WTC11 (cell line): ENCODE data around the gene CCDC170. TPM values are rescaled to one million over a fixed set of nuclear protein-coding genes. Genes with fewer than 3 reads are reported as not detected.

Experiments used
- ATAC-seq: fragments of 200-7000 bp; cut with Tn5 transposase; 2 replicates; pipeline ENCODE4 v1.10.0; 2021; ENCODE audit warnings: mild to moderate bottlenecking, moderate library complexity
- CTCF ChIA-PET: fragments of 300-600 bp; sonication (Branson Sonifier 250); formaldehyde crosslinking; loops from one replicate; lab custom pipeline; 2021; ENCODE audit warnings: antibody characterized with exemption; lab: Charles Lee
- POLR2A ChIA-PET: fragments of 350-600 bp; sonication (Branson Sonifier 250); formaldehyde crosslinking; loops from one replicate; lab custom pipeline; 2021; ENCODE audit warnings: antibody characterized with exemption; lab: Charles Lee
- DNase-seq: peaks from one replicate; pipeline ENCODE4 v3.0.0; 2021; ENCODE audit warnings: low spot score
- H3K27ac Mint-ChIP-seq: 2 replicates; pipeline ENCODE4 v1.8.0; 2021; ENCODE audit warnings: mixed read lengths
- H3K27me3 Mint-ChIP-seq: 2 replicates; pipeline ENCODE4 v1.8.0; 2021; ENCODE audit warnings: low read depth, mild to moderate bottlenecking, moderate library complexity, mixed read lengths
- H3K36me3 Mint-ChIP-seq: 2 replicates; pipeline ENCODE4 v1.8.0; 2021; ENCODE audit warnings: mixed read lengths
- H3K4me1 Mint-ChIP-seq: 2 replicates; pipeline ENCODE4 v1.8.0; 2022; ENCODE audit warnings: mixed read lengths
- H3K4me3 Mint-ChIP-seq: 2 replicates; pipeline ENCODE4 v1.8.0; 2021; ENCODE audit warnings: mild to moderate bottlenecking, moderate library complexity, mixed read lengths
- H3K9me3 Mint-ChIP-seq: 2 replicates; pipeline ENCODE4 v1.8.0; 2021; ENCODE audit warnings: mixed read lengths
- AR ChIP-seq: fragments of 250-450 bp; sonication (Bioruptor Pico); IDR thresholded peaks from 2 replicates; pipeline ENCODE4 v1.9.0; 2021; ENCODE audit warnings: mild to moderate bottlenecking
- FOXJ3 ChIP-seq: sonication (generic); formaldehyde crosslinking; IDR thresholded peaks from 2 replicates; pipeline ENCODE4 v1.9.0; 2021; ENCODE audit warnings: missing genetic modification reagents, mild to moderate bottlenecking, borderline replicate concordance
- GABPB1 ChIP-seq: sonication (generic); formaldehyde crosslinking; IDR thresholded peaks from 2 replicates; pipeline ENCODE4 v1.8.1; 2023; ENCODE audit warnings: mild to moderate bottlenecking, missing genetic modification reagents
- HMGA2 ChIP-seq: fragments of 250-450 bp; sonication (Bioruptor Pico); IDR thresholded peaks from 2 replicates; pipeline ENCODE4 v1.4.0; 2021; ENCODE audit warnings: mild to moderate bottlenecking, moderate library complexity
- KAT7 ChIP-seq: sonication (generic); formaldehyde crosslinking; IDR thresholded peaks from 2 replicates; pipeline ENCODE4 v1.8.1; 2023; ENCODE audit warnings: missing genetic modification reagents, mild to moderate bottlenecking, borderline replicate concordance
- MLX ChIP-seq: sonication (generic); formaldehyde crosslinking; IDR thresholded peaks from 2 replicates; pipeline ENCODE4 v1.8.1; 2023; ENCODE audit warnings: mild to moderate bottlenecking, missing genetic modification reagents, moderate library complexity
- NFE2L1 ChIP-seq: sonication (generic); formaldehyde crosslinking; IDR thresholded peaks from 2 replicates; pipeline ENCODE4 v1.8.1; 2023; ENCODE audit warnings: missing genetic modification reagents
- NFYB ChIP-seq: sonication (generic); formaldehyde crosslinking; conservative IDR thresholded peaks from 2 replicates; pipeline ENCODE4 v1.8.0; 2022; ENCODE audit warnings: low read depth, missing genetic modification reagents
- PRRX2 ChIP-seq: fragments of 250-450 bp; sonication (Bioruptor Pico); IDR thresholded peaks from 2 replicates; pipeline ENCODE4 v1.8.0; 2021; ENCODE audit warnings: mild to moderate bottlenecking
- USF2 ChIP-seq: sonication (generic); formaldehyde crosslinking; IDR thresholded peaks from 2 replicates; pipeline ENCODE4 v1.8.1; 2023; ENCODE audit warnings: mild to moderate bottlenecking, missing genetic modification reagents, moderate library complexity
- ZBTB21 ChIP-seq: sonication (generic); formaldehyde crosslinking; IDR thresholded peaks from 2 replicates; pipeline ENCODE4 v1.8.1; 2023; ENCODE audit warnings: mild to moderate bottlenecking, missing genetic modification reagents, borderline replicate concordance
- ZBTB43 ChIP-seq: sonication (generic); formaldehyde crosslinking; IDR thresholded peaks from 2 replicates; pipeline ENCODE4 v1.8.1; 2023; ENCODE audit warnings: mild to moderate bottlenecking, missing genetic modification reagents
- ZNF232 ChIP-seq: sonication (generic); formaldehyde crosslinking; IDR thresholded peaks from 2 replicates; pipeline ENCODE4 v1.8.0; 2022; ENCODE audit warnings: mild to moderate bottlenecking, missing genetic modification reagents
- ZNF671 ChIP-seq: fragments of 250-450 bp; sonication (Bioruptor Pico); IDR thresholded peaks from 2 replicates; pipeline ENCODE4 v1.8.0; 2021; ENCODE audit warnings: mild to moderate bottlenecking
- total RNA-seq: library from RNA; stranded (reverse); gene quantifications from 3 replicates; pipeline ENCODE4 v1.2.3, GENCODE V29; 2021
- TF ChIP-seq, protein P1 (sequence below): fragments of 250-450 bp; sonication (Bioruptor Pico); IDR thresholded peaks from 2 replicates; pipeline ENCODE4 v1.9.0; 2021; ENCODE audit warnings: mild to moderate bottlenecking
- TF ChIP-seq, protein P2 (sequence below): sonication (generic); formaldehyde crosslinking; IDR thresholded peaks from 2 replicates; pipeline ENCODE4 v1.8.0; 2023; ENCODE audit warnings: missing genetic modification reagents, mild to moderate bottlenecking, borderline replicate concordance
- TF ChIP-seq, protein P3 (sequence below): fragments of 250-450 bp; sonication (Bioruptor Pico); conservative IDR thresholded peaks from 2 replicates; pipeline ENCODE4 v1.9.0; 2021; ENCODE audit warnings: mild to moderate bottlenecking

The CCDC170 gene
- total RNA-seq, 1 experiment from 2014 or later: 0.26 TPM

GRCh38 chr6:151630387-151630786 lies 136.6 kb downstream of the CCDC170 start:
- H3K4me3 Mint-ChIP-seq: no peak overlapping the region
- peaks cover 24% of the 10 kb centered on the region for H3K4me1 Mint-ChIP-seq
- CTCF ChIA-PET: no interaction called here
- TF ChIP-seq PRRX2 (CRISPR knock-in tag): no peak
- no peak for TF ChIP-seq NFE2L1 (CRISPR knock-in tag)
- no peak for TF ChIP-seq GABPB1 (CRISPR knock-in tag)
- TF ChIP-seq, protein P1, sequence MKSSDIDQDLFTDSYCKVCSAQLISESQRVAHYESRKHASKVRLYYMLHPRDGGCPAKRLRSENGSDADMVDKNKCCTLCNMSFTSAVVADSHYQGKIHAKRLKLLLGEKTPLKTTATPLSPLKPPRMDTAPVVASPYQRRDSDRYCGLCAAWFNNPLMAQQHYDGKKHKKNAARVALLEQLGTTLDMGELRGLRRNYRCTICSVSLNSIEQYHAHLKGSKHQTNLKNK (CRISPR knock-in tag): no peak
- TF ChIP-seq, all 79 proteins: peak for 0
- no peaks in the 10 kb centered on the region for H3K27me3 Mint-ChIP-seq
- DNase-seq (no peak), ATAC-seq (no peak)
- no peaks in the 10 kb centered on the region for H3K9me3 Mint-ChIP-seq
- POLR2A ChIA-PET: no interaction called here
- H3K27ac Mint-ChIP-seq: no peak overlapping the region
- H3K36me3 Mint-ChIP-seq: no peaks in the 10 kb centered on the region

DNA sequence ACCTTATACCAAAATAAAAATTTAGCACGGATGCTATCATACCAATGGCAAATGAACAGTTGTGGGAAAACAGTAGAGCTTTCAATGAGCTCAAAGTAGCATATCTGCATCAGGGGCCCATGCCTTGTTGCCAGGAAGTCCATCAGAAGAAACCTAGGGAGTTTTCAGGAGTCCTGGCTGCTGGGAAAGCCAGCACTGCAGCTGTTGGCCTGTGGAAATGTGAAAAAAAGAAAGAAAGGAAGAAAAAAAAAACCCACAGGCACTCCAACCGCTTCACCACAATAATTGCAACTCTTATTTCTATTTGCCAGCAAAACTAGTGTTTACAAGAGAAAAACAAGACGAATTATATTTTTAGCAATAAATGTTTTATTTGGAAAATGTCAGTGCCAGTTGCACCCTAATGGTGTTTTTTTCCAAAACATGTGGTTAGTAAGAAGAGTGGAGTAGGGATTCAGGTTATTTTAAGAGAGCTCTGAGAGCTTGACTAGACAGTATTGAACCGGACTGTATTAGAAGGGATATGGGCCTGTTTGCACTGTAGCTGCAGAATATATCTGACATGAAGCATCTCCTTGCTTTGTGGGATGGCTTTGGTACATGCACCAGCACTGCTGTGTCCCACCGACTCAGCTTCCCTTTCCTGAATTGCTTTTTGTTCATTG lies 137.3 kb downstream of the CCDC170 start:
- H3K27ac Mint-ChIP-seq: no peak overlapping the region
- no peaks in the 10 kb centered on the region; the same call in 1 of the 2 replicates for H3K27me3 Mint-ChIP-seq
- ATAC-seq: no peak
- ChIA-PET POLR2A (no interaction called here), CTCF (no interaction called here)
- peaks cover 24% of the 10 kb centered on the region for H3K4me1 Mint-ChIP-seq
- no peaks in the 10 kb centered on the region for H3K36me3 Mint-ChIP-seq
- no peaks in the 10 kb centered on the region for H3K9me3 Mint-ChIP-seq
- DNase-seq: no peak
- H3K4me3 Mint-ChIP-seq: no peak overlapping the region
- TF ChIP-seq, protein P2, sequence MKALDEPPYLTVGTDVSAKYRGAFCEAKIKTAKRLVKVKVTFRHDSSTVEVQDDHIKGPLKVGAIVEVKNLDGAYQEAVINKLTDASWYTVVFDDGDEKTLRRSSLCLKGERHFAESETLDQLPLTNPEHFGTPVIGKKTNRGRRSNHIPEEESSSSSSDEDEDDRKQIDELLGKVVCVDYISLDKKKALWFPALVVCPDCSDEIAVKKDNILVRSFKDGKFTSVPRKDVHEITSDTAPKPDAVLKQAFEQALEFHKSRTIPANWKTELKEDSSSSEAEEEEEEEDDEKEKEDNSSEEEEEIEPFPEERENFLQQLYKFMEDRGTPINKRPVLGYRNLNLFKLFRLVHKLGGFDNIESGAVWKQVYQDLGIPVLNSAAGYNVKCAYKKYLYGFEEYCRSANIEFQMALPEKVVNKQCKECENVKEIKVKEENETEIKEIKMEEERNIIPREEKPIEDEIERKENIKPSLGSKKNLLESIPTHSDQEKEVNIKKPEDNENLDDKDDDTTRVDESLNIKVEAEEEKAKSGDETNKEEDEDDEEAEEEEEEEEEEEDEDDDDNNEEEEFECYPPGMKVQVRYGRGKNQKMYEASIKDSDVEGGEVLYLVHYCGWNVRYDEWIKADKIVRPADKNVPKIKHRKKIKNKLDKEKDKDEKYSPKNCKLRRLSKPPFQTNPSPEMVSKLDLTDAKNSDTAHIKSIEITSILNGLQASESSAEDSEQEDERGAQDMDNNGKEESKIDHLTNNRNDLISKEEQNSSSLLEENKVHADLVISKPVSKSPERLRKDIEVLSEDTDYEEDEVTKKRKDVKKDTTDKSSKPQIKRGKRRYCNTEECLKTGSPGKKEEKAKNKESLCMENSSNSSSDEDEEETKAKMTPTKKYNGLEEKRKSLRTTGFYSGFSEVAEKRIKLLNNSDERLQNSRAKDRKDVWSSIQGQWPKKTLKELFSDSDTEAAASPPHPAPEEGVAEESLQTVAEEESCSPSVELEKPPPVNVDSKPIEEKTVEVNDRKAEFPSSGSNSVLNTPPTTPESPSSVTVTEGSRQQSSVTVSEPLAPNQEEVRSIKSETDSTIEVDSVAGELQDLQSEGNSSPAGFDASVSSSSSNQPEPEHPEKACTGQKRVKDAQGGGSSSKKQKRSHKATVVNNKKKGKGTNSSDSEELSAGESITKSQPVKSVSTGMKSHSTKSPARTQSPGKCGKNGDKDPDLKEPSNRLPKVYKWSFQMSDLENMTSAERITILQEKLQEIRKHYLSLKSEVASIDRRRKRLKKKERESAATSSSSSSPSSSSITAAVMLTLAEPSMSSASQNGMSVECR (CRISPR knock-in tag): no peak
- TF ChIP-seq NFYB (CRISPR knock-in tag) (no peak), AR (CRISPR knock-in tag) (no peak), PRRX2 (CRISPR knock-in tag) (no peak), KAT7 (CRISPR knock-in tag) (no peak), ZBTB43 (CRISPR knock-in tag) (no peak), HMGA2 (CRISPR knock-in tag) (no peak), ZNF671 (CRISPR knock-in tag) (no peak), FOXJ3 (CRISPR knock-in tag) (no peak), ZNF232 (no peak), ZBTB21 (CRISPR knock-in tag) (no peak), USF2 (CRISPR knock-in tag) (no peak), MLX (CRISPR knock-in tag) (no peak)
- TF ChIP-seq, protein P1 (CRISPR knock-in tag): no peak
- TF ChIP-seq, protein P3, sequence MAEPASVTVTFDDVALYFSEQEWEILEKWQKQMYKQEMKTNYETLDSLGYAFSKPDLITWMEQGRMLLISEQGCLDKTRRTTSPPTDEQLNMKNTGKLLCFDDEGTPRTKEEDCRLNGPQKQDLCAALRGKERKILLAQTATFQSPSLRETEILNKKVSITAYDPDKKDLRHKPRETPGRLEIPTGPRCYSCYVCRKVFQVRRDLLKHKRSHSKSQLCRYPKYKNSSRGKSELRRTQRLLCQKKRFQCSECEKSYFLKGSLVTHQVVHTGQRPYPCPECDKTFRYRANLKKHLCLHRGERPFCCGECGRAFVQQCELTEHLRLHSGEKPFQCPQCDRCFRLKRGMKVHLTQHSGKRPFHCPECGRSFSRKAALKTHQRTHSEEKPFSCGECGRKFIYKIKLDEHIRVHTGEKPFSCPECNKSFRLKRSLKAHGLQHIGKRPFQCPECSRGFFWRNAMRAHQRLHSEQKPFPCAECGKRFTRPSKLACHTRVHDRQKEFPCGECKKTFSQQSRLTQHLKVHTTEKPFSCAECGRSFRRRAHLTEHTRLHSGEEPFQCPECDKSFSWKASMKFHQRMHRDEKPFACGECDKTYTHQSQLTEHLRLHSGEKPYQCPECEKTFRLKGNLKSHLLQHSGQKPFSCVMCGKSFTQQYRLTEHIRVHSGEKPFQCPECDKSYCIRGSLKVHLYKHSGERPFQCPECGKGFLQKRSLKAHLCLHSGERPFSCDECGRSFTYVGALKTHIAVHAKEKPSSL (CRISPR knock-in tag): no peak
